Right lobe of liver (tissue), 6 donors: ENCODE data around the gene RPP14. TPM values are rescaled to one million over a fixed set of nuclear protein-coding genes. Genes with fewer than 3 reads are reported as not detected.

Experiments used
- ATAC-seq, 4 donors: fragments of 200-7000 bp; cut with Tn5 transposase; one replicate each; pipeline ENCODE4 v1.9.1; 2020; ENCODE audit warnings: mild to moderate bottlenecking in 4 of 4, moderate library complexity in 4 of 4
- DNase-seq, 3 donors: peaks; one replicate each; pipeline ENCODE4 v3.0.0-alpha.2; 2020
- H3K27ac ChIP-seq, 3 donors: fragments of 200-600 bp; one replicate each; pipeline ENCODE4 v1.8.0; 2022
- H3K27me3 ChIP-seq, 2 donors: fragments of 200-600 bp; one replicate each; pipeline ENCODE4 v1.8.0; 2022
- H3K36me3 ChIP-seq, 4 donors: fragments of 200-600 bp; sonication (generic) in 1 of 4; one replicate each; pipeline versions ENCODE4 v1.5.1 to v1.8.0; 2017 to 2022; ENCODE audit warnings: control low read depth in 1 of 4
- H3K4me1 ChIP-seq, 4 donors: fragments of 200-600 bp; sonication (generic) in 1 of 4; one replicate each; pipeline versions ENCODE4 v1.5.1 to v1.8.0; 2017 to 2022; ENCODE audit warnings: control low read depth in 1 of 4
- H3K4me3 ChIP-seq, 3 donors: fragments of 200-600 bp; one replicate each; pipeline ENCODE4 v1.8.0; 2022
- H3K9me3 ChIP-seq, 4 donors: fragments of 200-600 bp; sonication (generic) in 1 of 4; one replicate each; pipeline versions ENCODE4 v1.5.1 to v1.8.0; 2017 to 2022; ENCODE audit warnings: control low read depth in 1 of 4
- CTCF ChIP-seq, 4 donors: fragments of 200-600 bp in 3 of 4; fragments of 450-650 bp in 1 of 4; IDR thresholded peaks; one replicate each; pipeline versions ENCODE4 v1.5.1 to v1.8.0; 2016 to 2022; ENCODE audit warnings: antibody characterized with exemption in 4 of 4, mild to moderate bottlenecking in 2 of 4
- POLR2A ChIP-seq: fragments of 450-650 bp; IDR thresholded peaks from one replicate; pipeline ENCODE4 v1.6.1; 2017; ENCODE audit warnings: antibody characterized with exemption, mild to moderate bottlenecking
- WGBS: methylation state at CpG from one replicate; pipeline ENCODE4 v1.1.6; 2018; ENCODE audit warnings: low coverage, low lambda C conversion rate; ENCODE audit not compliant: insufficient coverage; ENCODE audit errors: missing lambda C conversion rate; 5-methylcytosine and 5-hydroxymethylcytosine counted together
- intact Hi-C, 2 donors: fragments of 100-400 bp; cut with DNase I; formaldehyde crosslinking; loops; one replicate each; pipeline versions ENCODE4 v1.11.2 to v1.14.1; 2022
- total RNA-seq, 6 experiments: library from RNA; depleted of rRNA in 2 of 6; stranded (reverse); fragments of >200 nt in 2 of 6; fragmentation: NEBNext Ultra II Directional in 3 of 6; extraction: Animal tissue kit (Norgen Biotek cat#: 25700) in 3 of 6; gene quantifications; one replicate each; pipeline versions ENCODE4 v1.1.0 to v1.2.4, GENCODE V29; 2016 to 2023
- donor health status: DM: no; HTN: yes; CAD: no.
- donor health status: DM: no; HTN: no; CAD: no.
- donor health status: DM: no; HTN: no; CAD: no.
- donor health status: DM: no; HTN: yes; CAD: no.
- donor health status: DM: no; HTN: yes; CAD: no.

The RPP14 gene
- total RNA-seq, 6 experiments from 2014 or later = 7.9 to 12.6 (median 10.6) TPM

- TF ChIP-seq CTCF (IDR thresholded peaks at IDR 0.05) (no peak), POLR2A (no peak)
- intact Hi-C loops = no loop called here
- no peak overlapping the region for H3K27ac ChIP-seq
- WGBS = 80% methylated on average over 3 of the region's 3 CpGs
- H3K4me1 ChIP-seq = peaks cover 0 to 16% (median 6%) of the 10 kb centered on the region in 4 donors
- no peaks in the 10 kb centered on the region for H3K27me3 ChIP-seq
- no peak overlapping the region for H3K4me3 ChIP-seq
- H3K9me3 ChIP-seq = no peaks in the 10 kb centered on the region
- H3K36me3 ChIP-seq = peaks cover 0 to 5% (median under 1%) of the 10 kb centered on the region in 4 donors
- ATAC-seq = no peak
- no peak for DNase-seq
Measured at GRCh38 chr3:58323529-58324390, 17.7 kb downstream of the RPP14 start.

- Histone ChIP-seq H3K9me3 (no peaks in the 10 kb centered on the region), H3K27me3 (no peaks in the 10 kb centered on the region), H3K27ac (peak overlapping the region in 2 of 3 donors; percentile 15 to 33), H3K4me3 (no peak overlapping the region), H3K4me1 (peaks cover 0 to 16% (median 6%) of the 10 kb centered on the region in 4 donors), H3K36me3 (no peaks in the 10 kb centered on the region)
- TF ChIP-seq POLR2A (no peak), CTCF (IDR thresholded peaks at IDR 0.05) (no peak)
- no peak for DNase-seq
- no peak for ATAC-seq
- intact Hi-C loops = no loop called here
- WGBS = 70% methylated on average over 4 of the region's 7 CpGs
Measured at GRCh38 chr3:58324391-58325390, 18.6 kb downstream of the RPP14 start.

- Histone ChIP-seq H3K9me3 (no peaks in the 10 kb centered on the region), H3K27me3 (no peaks in the 10 kb centered on the region), H3K36me3 (no peaks in the 10 kb centered on the region), H3K4me1 (peaks cover 0 to 16% (median 6%) of the 10 kb centered on the region in 4 donors), H3K27ac (peak overlapping the region; percentile 15 to 33 (median 20)), H3K4me3 (no peak overlapping the region)
- DNase-seq = no peak
- WGBS = 15% methylated on average over 2 of the region's 2 CpGs
- TF ChIP-seq POLR2A (no peak), CTCF (IDR thresholded peaks at IDR 0.05) (no peak)
- intact Hi-C loops = no loop called here
- ATAC-seq = peak; percentile 63 to 75 (median 70)
Measured at GRCh38 chr3:58325525-58325992, 19.5 kb downstream of the RPP14 start.

- ATAC-seq (no peak), DNase-seq (no peak)
- Histone ChIP-seq H3K9me3 (no peaks in the 10 kb centered on the region), H3K27me3 (no peaks in the 10 kb centered on the region), H3K4me3 (no peak overlapping the region), H3K27ac (no peak overlapping the region), H3K36me3 (no peaks in the 10 kb centered on the region), H3K4me1 (peaks cover 0 to 16% (median 6%) of the 10 kb centered on the region in 4 donors)
- intact Hi-C loops = no loop called here
- TF ChIP-seq CTCF (IDR thresholded peaks at IDR 0.05) = no peak
- no peak for TF ChIP-seq POLR2A
- WGBS = 90% methylated on average over 3 of the region's 8 CpGs
Measured at GRCh38 chr3:58326267-58326900, 20.3 kb downstream of the RPP14 start.
